Activated naive CD4-positive, alpha-beta T cell treated with Interleukin-2 at 50 U/mL for 16 hours (primary cell): ENCODE measurements around the gene CCDC185.

ENCODE experiments used
- DNase-seq: peaks from one replicate; pipeline ENCODE4 v3.0.0-alpha.2; 2020

The CCDC185 gene

DNA sequence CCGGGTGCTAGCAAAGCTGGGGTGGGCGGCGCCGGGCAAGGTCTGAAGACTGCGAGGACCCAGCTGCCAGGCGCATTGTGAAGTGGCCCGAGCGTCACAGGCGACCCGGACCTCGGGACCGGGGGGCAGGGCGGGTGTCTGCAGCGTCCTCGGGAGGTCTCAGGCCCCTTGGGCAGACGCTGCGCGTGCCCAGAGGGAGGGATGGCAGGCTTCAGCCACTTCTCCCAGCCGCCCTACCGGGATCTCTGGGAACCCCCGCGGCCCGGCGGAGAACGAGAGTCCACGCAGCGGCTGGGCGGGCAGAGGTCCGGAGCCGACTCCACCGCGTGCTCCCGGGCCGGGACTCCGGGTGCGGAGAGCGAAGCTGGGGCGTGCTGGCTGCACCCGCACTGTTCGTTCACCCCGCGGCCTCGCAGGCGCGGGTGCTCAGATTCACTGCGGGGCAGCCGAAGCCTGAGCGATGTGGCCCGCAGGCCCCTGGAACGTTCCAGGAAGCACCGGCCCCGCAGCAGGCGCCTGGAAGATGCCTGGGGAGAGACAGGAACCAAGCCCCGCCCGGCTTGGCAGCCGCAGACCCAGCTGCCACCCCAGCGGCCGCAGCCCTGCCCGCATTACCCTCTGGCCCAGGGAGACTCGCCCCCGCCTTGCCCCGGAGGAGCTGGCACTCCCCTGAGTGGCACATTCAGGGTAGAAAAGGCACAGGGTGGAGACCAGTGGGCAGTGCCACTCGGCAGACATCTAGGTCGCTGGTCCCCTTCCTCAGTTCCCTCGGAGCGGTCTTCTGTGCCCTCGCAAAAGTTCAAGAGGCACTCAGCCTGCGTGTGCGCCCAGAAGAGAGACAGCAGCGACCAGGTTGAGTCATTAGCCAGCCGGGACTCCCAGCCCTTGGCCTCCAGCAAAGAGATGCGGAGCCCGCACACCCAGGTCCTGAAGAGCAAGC is at the start of gene CCDC185:
Gene CCDC185 (plus strand): TSS at position 141 of the 940 bp plus-strand sequence. CDS start 61 bp downstream, at position 202.
- no peak for DNase-seq

DNA sequence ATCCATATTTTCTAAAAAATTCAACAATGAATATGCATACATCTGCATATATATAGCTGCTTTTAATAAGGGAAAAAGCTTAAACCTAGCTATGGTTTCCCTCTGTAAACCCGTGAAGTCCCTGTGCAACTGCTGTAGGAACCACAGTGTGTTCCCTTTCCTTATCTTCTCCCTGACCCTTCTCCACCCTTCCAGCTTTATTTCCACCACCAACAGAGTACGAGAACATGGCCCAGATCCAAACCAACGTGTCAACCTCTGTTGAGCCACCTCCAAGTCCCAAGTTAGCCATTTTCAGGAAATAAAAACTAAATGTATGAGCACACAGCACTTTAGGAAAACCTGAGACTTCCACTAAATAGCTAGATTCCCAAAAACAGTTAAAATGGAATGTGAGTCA is 49.5 kb upstream of the CCDC185 start:
- no peak for DNase-seq

DNA sequence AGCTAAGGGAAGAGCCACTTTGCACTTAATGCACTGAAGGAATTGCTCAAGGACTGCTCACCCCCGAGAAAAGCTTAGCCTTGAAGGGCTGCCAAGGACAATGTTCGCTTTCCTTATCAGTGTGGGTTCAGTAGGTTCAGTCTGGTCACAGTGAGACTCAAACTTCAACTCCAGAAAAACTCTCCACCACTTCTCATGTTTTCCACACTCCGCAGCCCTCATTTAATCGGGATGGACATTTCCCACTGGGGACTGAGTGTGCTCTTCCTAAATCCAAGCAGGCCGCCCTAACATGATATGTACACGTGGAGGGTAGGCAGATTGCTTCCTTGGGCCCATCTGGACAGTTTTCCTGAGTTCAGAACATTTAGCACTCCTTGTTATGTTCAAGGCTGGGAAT is 48.7 kb upstream of the CCDC185 start:
- no peak for DNase-seq

DNA sequence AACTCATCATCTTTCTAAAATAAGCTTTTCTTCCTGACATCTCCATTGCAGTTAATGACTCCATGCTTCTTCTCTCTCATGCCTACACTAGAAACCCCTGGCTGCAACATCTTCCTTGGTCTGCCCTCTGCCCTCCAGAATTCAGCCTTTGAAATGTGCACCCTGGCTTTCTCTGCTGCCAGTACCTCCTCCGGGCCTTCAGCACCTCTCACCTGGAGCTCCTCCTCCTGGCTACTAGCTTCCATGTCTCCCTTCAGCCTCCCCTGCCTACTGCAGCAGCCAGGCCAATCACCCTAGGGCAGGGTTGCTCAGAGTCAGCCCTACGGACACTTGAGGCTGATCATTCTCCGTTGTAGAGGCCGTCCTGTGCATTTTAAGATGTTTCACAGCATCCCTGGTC is 47.5 kb upstream of the CCDC185 start:
- no peak for DNase-seq

DNA sequence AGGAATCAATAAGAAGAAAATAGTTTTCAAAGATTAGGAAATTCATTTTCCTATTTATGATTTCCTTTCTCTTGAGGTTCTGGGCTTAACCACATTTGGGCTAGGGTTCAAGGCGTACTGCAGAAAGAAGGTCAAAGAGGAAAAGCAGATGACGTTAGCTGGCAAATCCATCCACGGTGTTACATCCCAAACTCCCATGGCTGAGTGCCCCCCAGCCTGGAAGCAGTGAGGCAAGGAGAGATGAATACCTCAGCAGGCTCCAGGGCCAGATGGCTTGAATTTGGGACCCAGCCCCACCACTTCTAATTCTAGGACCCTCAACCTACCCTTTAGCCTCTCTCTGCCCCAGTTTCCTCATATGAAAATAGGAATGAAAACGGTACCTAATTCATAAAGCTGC is 46.9 kb upstream of the CCDC185 start:
- no peak for DNase-seq

DNA sequence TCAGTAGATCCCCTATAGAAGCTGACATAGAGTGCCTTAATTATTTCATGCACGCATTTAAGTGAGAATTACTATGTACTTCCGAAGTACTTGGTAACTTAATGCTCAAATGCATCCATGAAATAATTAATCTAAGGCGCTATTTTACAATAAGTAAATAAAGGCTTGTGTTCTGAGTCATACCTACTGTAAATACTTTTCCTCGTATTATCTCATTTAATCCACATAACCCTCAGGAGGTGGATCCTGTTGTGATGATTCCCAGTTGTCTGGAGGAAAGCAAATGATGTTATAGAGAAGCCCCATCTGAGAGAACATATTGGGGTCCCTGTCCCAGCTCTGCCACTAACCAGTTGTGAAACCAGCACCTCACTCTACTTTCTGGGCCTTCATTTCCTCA is 45.6 kb upstream of the CCDC185 start:
- no peak for DNase-seq

DNA sequence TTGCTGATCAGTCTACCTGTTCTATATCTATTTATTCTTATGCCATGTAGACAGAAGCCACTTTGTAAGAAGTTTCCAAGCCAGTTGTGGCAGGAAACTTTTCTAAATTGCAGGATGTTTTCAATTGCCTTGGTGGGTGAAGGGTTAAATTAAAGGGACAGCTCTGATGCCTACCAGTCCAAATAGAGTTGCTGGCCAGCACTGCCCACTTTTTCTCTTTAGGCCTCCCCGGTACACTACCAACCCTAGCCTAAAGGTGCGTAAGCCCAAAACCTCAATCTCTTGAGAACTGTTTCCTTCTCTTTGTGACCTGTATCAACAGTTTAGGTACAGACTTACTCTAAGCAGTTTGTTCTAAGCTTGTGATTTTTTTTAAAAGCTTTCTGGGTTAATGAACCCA is 44.8 kb upstream of the CCDC185 start:
- no peak for DNase-seq

DNA sequence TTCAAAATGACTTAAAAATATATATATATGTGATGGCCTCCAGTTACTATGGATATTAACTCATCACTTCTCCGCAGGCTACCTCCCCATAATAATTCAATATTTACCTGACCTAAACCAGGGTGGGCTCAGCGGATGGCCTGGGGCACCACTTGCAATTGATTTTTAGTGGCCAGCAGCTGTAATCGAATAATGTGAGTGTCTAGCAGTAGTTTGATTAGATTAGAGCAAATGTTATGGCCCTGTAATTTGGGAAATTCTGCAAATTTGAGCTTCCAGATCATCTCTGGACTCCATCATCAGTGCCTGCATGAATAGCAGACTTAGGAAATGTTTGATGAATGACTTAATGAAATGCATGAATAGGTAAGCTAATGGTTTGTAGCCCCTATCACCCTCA is 44.0 kb upstream of the CCDC185 start:
- no peak for DNase-seq

DNA sequence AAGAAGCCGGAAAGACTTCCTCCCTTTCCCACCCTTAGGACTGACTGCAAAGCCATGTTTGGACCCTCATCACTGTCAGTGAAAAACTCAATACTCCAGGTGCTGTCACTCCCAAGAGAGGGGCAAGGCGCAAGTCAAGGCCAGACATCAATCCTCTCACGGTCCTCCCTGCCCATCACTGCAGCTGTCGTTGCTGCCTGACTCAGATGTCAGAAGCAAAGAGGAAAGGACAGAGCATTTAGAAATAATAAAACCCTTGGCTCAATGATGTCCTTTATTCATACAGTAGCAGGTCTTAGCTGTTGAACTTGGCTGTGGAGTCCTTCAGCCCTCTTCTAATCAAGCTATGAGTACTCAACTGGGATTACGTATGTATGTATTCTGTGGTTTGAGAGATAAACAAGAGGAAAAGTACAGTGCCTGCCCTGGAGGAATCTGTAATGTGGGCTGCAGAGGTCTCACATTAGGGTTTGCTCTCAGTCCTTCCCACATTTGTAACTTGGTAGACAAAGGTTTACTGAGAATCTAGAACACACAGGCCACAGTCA is 42.8 kb upstream of the CCDC185 start:
- no peak for DNase-seq

DNA sequence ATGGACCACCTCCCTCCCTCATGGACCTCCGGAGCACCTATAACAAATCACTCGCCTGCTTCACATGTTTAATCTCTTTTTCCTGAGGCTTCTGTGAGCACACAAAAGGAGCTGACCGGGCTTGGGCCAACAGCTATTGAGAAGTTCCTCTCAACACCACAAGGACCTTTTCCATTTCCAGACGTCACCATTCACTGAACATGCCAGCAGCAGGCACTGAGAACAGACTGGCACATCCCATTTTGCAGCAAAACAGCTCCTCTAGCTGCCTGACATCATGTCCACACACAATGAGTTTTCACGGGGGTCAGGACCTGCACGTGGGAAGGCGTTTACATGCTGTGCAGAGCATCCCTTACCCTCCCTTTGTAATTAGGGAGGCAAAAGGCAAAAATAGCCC is 40.3 kb upstream of the CCDC185 start:
- no peak for DNase-seq

DNA sequence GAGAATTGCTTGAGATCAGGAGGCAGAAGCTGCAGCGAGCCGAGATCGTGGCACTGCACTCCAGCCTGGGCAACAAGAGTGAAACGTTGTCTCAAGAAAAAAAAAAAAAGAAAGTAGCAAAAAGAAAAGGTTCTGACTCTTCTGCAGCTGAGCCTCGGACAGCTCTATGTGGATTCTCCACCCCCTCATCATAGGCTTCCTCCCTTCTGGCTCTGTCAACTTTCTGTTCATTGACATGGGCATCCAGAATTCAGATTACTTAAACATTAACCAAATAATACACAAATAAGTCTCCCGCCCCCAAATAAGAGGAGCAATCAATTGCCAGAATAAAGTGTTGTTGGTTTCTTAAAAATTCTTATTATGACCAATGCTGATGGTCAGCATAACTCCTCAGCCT is 39.3 kb upstream of the CCDC185 start:
- DNase-seq = no peak

DNA sequence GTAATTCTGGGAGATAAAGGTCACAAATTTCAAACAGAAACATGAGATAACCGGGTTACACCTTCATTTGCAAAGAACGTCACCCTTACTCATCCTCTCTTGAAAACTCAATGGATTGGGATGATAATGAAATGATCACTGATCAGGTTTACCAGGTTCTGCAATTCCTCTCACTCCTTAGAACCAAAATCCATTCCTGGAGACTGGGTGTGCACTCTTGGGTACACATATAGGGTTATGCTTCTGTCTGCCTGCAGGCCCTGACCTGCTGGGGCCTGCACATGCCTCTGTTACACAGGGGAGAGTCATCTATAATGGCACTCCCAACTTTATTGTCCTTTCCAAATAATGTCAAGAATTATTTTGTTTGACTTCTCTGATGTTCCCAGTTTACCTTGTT is 37.5 kb upstream of the CCDC185 start:
- no peak for DNase-seq

DNA sequence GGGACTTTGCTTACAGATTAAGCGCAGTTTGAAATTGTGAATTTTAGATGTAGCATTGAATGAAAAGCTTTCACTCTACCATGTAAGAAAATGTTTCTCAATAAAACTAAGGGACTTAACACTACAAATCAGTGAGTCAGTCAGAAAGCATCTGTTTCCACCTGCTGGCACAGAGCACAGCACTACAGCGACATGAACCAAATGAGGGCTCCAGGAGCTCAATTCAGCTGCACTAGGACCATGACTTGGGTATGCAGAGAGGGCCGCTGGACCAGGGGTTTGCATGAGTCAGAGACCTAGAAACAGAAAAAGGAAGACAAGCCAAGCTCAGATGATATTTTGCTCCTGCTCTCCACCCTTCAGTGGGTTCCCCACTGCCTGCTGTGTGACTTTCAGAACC is 34.4 kb upstream of the CCDC185 start:
- no peak for DNase-seq

DNA sequence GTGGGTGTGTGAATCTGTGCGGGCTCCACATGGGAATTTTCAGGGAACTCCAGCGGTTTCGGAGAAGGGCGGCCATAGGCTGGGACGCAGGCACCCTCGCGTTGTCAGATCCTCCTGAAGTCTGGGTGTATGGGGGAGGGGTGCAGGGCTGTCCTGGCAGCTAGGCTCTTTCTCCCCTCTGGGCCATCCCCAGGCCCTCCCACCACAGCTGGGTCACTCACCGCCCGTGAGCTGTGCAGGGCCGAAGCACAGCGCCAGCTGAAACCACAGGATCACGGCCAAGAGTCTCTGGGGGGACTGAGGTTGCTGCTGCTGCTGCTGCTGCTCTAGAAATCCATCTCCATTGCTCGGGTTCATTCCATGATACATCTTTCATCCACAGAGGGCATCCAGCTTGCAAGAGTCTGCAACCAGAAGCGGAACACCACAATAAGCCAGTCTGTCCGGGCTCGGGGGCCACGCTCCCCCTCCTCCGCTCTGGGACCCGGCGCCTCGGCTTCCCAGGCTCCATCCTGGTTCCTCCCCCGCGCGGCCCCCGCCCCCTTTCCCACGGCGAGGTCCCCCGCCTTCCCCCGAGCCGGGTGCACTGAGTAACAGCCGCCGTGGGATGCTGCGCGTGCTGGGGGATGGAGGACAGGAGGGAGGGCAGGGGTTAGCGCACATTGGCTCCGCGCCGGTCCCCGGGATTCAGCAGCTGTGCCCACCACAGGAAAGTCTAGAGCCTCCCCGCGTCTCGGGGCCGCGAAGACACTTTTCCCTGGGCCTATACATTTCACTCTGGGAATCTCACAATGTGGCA is 30.0 kb upstream of the CCDC185 start:
- DNase-seq = peak; percentile 39

DNA sequence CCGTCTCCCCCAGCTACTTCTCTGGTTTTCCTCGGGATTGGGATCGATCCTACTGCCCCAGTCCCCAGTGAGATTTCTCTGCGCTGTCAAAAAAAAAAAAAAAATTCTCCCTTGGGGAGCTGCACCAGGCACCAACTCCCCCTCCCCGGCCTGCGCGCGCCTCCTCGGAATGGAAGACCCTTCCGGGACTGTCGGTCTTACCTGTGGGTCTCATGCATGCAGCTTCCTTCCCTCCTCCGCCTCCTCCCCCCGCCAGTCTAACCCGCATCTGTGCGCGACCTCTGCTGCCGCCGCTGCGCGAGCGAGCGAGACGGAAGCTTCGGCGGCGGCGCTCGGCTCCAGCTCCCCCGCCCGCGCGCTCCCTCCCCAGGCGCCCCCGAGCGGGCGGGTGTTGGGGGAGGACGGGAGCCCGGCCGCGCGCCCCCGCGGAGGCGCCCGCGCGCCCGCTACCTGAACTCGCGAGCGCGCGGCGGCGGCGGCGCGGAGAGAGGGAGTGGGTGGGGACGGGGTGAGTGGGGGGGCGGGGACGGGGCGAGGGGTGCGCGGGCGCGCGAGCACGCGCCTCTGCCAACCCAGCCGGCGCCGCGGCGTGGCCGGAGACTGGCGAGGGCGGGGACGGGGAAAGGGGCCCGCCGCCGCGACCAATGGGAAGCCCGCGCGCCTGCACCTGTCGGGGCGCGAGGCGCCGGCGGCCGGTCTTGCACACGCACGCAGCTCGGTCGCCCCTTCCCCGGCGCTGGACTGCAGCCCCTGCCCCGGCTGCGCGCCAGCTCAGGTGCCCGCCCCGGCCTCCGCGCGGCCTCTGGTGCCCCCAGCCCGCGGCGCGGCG is 29.1 kb upstream of the CCDC185 start, which contains the start of gene SUSD4:
Gene SUSD4 (minus strand): TSS at position 321 of the 829 bp plus-strand sequence. CDS start 751 bp downstream, outside the sequence.
- peak; percentile 65 for DNase-seq

DNA sequence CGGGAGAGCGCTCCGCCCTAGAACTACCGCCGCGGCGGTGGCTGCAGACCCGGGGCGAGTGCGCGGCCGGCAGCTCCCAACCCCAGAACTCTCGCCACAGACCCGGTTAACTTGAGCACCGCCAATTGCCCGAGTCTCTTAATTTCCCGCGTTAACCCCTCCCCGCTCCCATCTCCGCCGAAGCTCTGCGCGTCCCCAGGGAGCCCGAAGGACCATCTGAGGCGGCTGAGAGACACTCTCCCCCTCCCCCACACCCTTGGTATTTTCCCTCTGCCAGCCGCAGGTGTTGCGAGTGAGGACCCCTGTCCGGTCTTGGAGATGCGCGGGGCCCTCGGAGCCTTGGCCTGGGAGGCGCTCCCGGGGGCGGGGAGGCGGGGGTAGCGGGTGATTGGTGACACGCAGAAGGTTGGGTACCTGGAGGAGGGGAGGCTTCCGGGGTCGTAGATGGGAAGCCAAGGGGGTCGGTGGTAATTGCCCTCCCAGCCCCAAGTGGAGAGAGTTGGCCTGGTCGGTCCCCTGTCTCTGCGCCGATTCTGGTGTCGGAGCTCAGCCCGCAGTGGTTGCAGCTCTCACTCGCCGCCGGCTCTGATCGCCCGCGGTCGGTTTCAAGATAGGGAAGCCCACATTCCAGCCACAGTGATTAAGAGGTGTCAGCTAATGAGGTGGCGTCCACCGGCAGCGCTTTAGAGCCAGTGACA is 28.4 kb upstream of the CCDC185 start:
- DNase-seq = peak; percentile 21

DNA sequence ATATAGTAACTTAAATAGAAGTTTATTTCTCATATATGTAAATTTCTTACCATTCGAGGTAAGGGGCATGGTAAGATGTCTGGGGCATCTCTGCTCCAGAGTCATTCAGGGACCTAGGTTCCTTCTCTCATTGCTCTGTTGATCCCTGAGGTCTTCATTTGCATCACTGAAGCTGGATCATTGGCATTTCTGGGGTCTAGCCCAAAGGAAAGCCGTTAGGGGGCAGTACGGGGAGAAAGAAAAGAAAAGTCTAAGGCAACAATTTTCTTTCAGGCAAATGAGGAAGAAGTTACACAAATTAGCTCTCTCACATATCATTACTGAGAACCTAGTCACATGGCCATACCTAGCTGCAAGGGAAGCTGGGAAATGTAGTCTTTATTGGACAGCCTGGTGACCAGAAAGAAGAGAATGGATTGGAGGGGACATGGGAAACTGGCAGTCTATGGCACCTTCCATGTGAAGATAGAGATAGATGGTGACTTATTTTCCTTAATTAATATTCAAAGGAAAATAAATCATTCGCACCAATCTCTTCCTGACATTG is 19.1 kb upstream of the CCDC185 start:
- DNase-seq = no peak

DNA sequence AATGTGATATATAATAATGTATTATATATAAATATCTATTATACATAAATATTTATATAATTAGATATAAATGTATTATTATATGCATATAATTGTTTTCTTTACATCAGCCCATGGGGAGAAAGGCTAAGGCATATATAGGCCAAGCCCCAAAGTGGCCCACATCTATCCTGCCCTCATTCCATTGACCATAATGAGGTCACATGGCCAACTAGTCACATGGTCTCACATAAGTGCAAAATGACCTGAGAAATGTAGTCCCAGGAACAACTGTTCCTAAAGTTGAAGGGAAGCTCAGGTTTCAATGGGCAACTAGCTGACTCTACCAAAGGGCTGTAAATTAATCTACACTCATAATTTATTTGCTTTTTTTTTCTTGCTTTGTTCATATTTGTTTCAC is 14.5 kb upstream of the CCDC185 start:
- no peak for DNase-seq

DNA sequence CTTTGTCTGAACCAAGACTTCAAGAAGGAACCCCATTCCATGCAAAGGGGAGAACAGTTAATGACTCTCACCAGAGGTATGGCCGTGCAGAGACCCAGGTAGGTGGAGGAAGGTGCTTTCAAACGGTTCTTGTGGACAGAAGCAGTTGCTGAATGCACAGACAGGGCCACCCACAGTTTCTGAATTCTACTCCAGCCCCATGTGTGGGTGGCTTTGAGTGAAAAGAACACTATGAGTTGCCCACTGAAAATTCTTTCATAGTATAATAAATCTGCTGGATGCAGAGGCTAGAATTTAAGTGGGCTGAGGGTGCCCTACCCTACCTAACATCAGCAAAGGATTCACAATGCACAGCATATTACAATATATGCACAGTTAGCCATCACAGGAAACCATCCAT is 7.2 kb upstream of the CCDC185 start:
- DNase-seq = no peak

DNA sequence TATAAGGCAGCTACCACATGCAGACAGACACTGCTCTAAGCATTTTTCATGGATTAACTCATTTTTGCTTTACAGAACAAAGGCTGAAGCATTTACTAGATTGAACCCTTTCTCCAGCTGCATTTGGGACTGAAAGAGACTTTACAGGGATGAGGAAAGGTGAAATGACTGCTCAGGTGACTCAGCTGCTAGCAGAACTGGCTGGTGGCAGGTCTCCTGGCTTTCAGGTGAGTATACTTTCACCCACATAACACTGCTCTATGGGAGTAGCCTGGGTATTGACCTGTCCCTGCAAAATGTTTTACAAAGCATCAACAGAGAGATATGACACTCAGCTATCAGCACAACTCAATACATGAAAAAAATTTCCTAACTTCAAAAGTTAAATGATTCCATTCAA is 2.6 kb upstream of the CCDC185 start:
- no peak for DNase-seq

DNA sequence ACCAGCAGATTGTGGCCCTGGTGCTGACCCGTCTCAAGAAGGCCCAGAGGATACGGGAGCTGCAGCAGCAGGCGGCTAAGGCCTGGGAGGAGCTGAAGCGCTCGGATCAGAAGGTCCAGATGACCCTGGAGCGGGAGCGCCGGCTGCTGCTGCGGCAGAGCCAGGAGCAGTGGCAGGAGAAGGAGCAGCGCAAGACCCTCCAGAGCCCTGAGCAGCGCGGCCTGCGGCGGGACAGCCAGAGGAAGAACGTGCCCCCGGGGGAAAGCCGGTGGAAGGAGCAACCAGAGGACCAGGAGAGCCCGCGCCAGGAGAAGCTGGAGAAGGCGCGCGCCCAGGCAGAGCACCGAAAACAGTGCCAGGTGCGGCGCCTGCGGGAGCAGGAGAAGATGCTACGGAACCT is 1.0 kb downstream of the CCDC185 start:
- DNase-seq = no peak

DNA sequence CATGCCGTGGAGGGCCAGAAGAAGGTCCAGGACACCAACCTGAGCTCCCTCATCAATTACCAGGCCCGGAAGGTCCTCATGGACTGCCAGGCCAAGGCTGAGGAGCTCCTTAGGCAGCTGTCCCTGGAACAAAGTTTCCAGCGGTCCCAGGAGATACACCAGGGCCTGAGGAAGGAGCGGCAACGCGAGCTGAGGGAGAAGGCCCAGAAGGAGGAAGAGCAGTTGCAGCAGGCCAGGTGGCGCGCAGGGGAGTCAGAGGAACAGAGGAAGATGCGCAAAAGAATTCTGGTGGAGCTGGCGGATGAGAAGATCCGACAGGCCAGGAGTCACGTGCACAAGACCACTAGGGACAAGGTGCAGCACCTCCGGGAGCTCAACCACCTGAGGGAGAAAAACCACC is 1.5 kb downstream of the CCDC185 start:
- DNase-seq = no peak
